GM12872 (cell line): ENCODE measurements around the gene ST8SIA4.

Experiments used
- TF ChIP-seq, protein P1 (sequence below): IDR thresholded peaks from 3 replicates; pipeline ENCODE4 v1.5.1; 2011; ENCODE audit warnings: low read depth, mild to moderate bottlenecking, low read length, moderate library complexity; ENCODE audit not compliant: insufficient read depth

ST8SIA4 gene

GRCh38 chr5:100827481-100827889, 75.6 kb downstream of the ST8SIA4 start:
- TF ChIP-seq, protein P1, sequence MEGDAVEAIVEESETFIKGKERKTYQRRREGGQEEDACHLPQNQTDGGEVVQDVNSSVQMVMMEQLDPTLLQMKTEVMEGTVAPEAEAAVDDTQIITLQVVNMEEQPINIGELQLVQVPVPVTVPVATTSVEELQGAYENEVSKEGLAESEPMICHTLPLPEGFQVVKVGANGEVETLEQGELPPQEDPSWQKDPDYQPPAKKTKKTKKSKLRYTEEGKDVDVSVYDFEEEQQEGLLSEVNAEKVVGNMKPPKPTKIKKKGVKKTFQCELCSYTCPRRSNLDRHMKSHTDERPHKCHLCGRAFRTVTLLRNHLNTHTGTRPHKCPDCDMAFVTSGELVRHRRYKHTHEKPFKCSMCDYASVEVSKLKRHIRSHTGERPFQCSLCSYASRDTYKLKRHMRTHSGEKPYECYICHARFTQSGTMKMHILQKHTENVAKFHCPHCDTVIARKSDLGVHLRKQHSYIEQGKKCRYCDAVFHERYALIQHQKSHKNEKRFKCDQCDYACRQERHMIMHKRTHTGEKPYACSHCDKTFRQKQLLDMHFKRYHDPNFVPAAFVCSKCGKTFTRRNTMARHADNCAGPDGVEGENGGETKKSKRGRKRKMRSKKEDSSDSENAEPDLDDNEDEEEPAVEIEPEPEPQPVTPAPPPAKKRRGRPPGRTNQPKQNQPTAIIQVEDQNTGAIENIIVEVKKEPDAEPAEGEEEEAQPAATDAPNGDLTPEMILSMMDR: no peak

- TF ChIP-seq, protein P1: no peak
Observed at GRCh38 chr5:100826133-100826532, 76.9 kb downstream of the ST8SIA4 start.

GRCh38 chr5:100824635-100825034, 78.4 kb downstream of the ST8SIA4 start:
- TF ChIP-seq, protein P1: no peak

- TF ChIP-seq, protein P1: no peak
Observed at GRCh38 chr5:100823812-100824211, 79.3 kb downstream of the ST8SIA4 start.

GRCh38 chr5:100821751-100822150, 81.3 kb downstream of the ST8SIA4 start:
- TF ChIP-seq, protein P1: no peak

GRCh38 chr5:100818340-100818739, 84.7 kb downstream of the ST8SIA4 start:
- TF ChIP-seq, protein P1: no peak

- TF ChIP-seq, protein P1: no peak
Observed at GRCh38 chr5:100803397-100803796, 99.7 kb downstream of the ST8SIA4 start.

GRCh38 chr5:100802208-100802607, 100.9 kb downstream of the ST8SIA4 start:
- TF ChIP-seq, protein P1: no peak
